WTC11 (cell line): ENCODE data around the gene ELMO1. TPM values are rescaled to one million over a fixed set of nuclear protein-coding genes. Genes with fewer than 3 reads are reported as not detected.

ENCODE experiments used
- ATAC-seq: fragments of 200-7000 bp; cut with Tn5 transposase; 2 replicates; pipeline ENCODE4 v1.10.0; 2021; ENCODE audit warnings: mild to moderate bottlenecking, moderate library complexity
- CTCF ChIA-PET: fragments of 300-600 bp; sonication (Branson Sonifier 250); formaldehyde crosslinking; loops from one replicate; lab custom pipeline; 2021; ENCODE audit warnings: antibody characterized with exemption; lab: Charles Lee
- POLR2A ChIA-PET: fragments of 350-600 bp; sonication (Branson Sonifier 250); formaldehyde crosslinking; loops from one replicate; lab custom pipeline; 2021; ENCODE audit warnings: antibody characterized with exemption; lab: Charles Lee
- DNase-seq: peaks from one replicate; pipeline ENCODE4 v3.0.0; 2021; ENCODE audit warnings: low spot score
- H3K27ac Mint-ChIP-seq: 2 replicates; pipeline ENCODE4 v1.8.0; 2021; ENCODE audit warnings: mixed read lengths
- H3K27me3 Mint-ChIP-seq: 2 replicates; pipeline ENCODE4 v1.8.0; 2021; ENCODE audit warnings: low read depth, mild to moderate bottlenecking, moderate library complexity, mixed read lengths
- H3K36me3 Mint-ChIP-seq: 2 replicates; pipeline ENCODE4 v1.8.0; 2021; ENCODE audit warnings: mixed read lengths
- H3K4me1 Mint-ChIP-seq: 2 replicates; pipeline ENCODE4 v1.8.0; 2022; ENCODE audit warnings: mixed read lengths
- H3K4me3 Mint-ChIP-seq: 2 replicates; pipeline ENCODE4 v1.8.0; 2021; ENCODE audit warnings: mild to moderate bottlenecking, moderate library complexity, mixed read lengths
- H3K9me3 Mint-ChIP-seq: 2 replicates; pipeline ENCODE4 v1.8.0; 2021; ENCODE audit warnings: mixed read lengths
- AFF4 ChIP-seq: sonication (generic); formaldehyde crosslinking; IDR thresholded peaks from 2 replicates; pipeline ENCODE4 v1.8.1; 2023; ENCODE audit warnings: mild to moderate bottlenecking, missing genetic modification reagents, borderline replicate concordance
- ARID4B ChIP-seq: sonication (generic); formaldehyde crosslinking; IDR thresholded peaks from 2 replicates; pipeline ENCODE4 v1.8.0; 2023; ENCODE audit warnings: missing genetic modification reagents, mild to moderate bottlenecking, borderline replicate concordance
- ELF4 ChIP-seq: sonication (generic); formaldehyde crosslinking; IDR thresholded peaks from 2 replicates; pipeline ENCODE4 v1.8.1; 2022; ENCODE audit warnings: low read depth, mild to moderate bottlenecking, moderate library complexity, missing genetic modification reagents
- FOXK1 ChIP-seq: sonication (generic); formaldehyde crosslinking; IDR thresholded peaks from 2 replicates; pipeline ENCODE4 v1.8.0; 2022; ENCODE audit warnings: mild to moderate bottlenecking, moderate library complexity, missing genetic modification reagents
- FOXP4 ChIP-seq: sonication (generic); formaldehyde crosslinking; IDR thresholded peaks from 2 replicates; pipeline ENCODE4 v1.8.0; 2022; ENCODE audit warnings: mild to moderate bottlenecking, missing genetic modification reagents
- MXD4 ChIP-seq: fragments of 250-450 bp; sonication (Bioruptor Pico); IDR thresholded peaks from 2 replicates; pipeline ENCODE4 v1.8.0; 2021; ENCODE audit warnings: mild to moderate bottlenecking, moderate library complexity, borderline replicate concordance
- NR2C2 ChIP-seq: sonication (generic); formaldehyde crosslinking; IDR thresholded peaks from 2 replicates; pipeline ENCODE4 v1.8.0; 2022; ENCODE audit warnings: mild to moderate bottlenecking, missing genetic modification reagents
- OVOL2 ChIP-seq: fragments of 250-450 bp; sonication (Bioruptor Pico); IDR thresholded peaks from 2 replicates; pipeline ENCODE4 v1.9.0; 2021; ENCODE audit warnings: mild to moderate bottlenecking, borderline replicate concordance
- PRRX2 ChIP-seq: fragments of 250-450 bp; sonication (Bioruptor Pico); IDR thresholded peaks from 2 replicates; pipeline ENCODE4 v1.8.0; 2021; ENCODE audit warnings: mild to moderate bottlenecking
- SOX15 ChIP-seq: fragments of 250-450 bp; sonication (Bioruptor Pico); IDR thresholded peaks from 2 replicates; pipeline ENCODE4 v1.9.0; 2021; ENCODE audit warnings: mild to moderate bottlenecking
- ZNF121 ChIP-seq: sonication (generic); formaldehyde crosslinking; IDR thresholded peaks from 2 replicates; pipeline ENCODE4 v1.8.0; 2023; ENCODE audit warnings: missing genetic modification reagents
- ZNF423 ChIP-seq: fragments of 250-450 bp; sonication (Bioruptor Pico); IDR thresholded peaks from 2 replicates; pipeline ENCODE4 v2.1.2; 2022; ENCODE audit warnings: mild to moderate bottlenecking, moderate library complexity
- ZNF512 ChIP-seq: sonication (generic); formaldehyde crosslinking; IDR thresholded peaks from 2 replicates; pipeline ENCODE4 v1.8.1; 2022; ENCODE audit warnings: missing genetic modification reagents, borderline replicate concordance
- ZSCAN18 ChIP-seq: fragments of 250-450 bp; sonication (Bioruptor Pico); IDR thresholded peaks from 2 replicates; pipeline ENCODE4 v2.1.2; 2022; ENCODE audit warnings: mild to moderate bottlenecking, moderate library complexity
- total RNA-seq: library from RNA; stranded (reverse); gene quantifications from 3 replicates; pipeline ENCODE4 v1.2.3, GENCODE V29; 2021

Gene ELMO1
- total RNA-seq, 1 experiment from 2014 or later = 19.4 TPM

- DNase-seq (no peak), ATAC-seq (no peak)
- no peak overlapping the region for H3K27ac Mint-ChIP-seq
- no peak overlapping the region for H3K4me3 Mint-ChIP-seq
- no peaks in the 10 kb centered on the region for H3K27me3 Mint-ChIP-seq
- H3K36me3 Mint-ChIP-seq = no peaks in the 10 kb centered on the region
- CTCF ChIA-PET = no interaction called here
- POLR2A ChIA-PET = no interaction called here
- TF ChIP-seq SOX15 (no peak), OVOL2 (no peak), PRRX2 (CRISPR knock-in tag) (no peak), MXD4 (CRISPR knock-in tag) (no peak), AFF4 (CRISPR knock-in tag) (no peak), ZSCAN18 (CRISPR knock-in tag) (no peak), FOXK1 (CRISPR knock-in tag) (no peak), ZNF121 (CRISPR knock-in tag) (no peak), ZNF512 (CRISPR knock-in tag) (no peak), FOXP4 (CRISPR knock-in tag) (no peak), ZNF423 (CRISPR knock-in tag) (no peak), NR2C2 (CRISPR knock-in tag) (no peak), ARID4B (no peak), ELF4 (no peak)
- no peaks in the 10 kb centered on the region for H3K9me3 Mint-ChIP-seq
- H3K4me1 Mint-ChIP-seq = no peaks in the 10 kb centered on the region
Observed at GRCh38 chr7:36898186-36898585, 550.5 kb downstream of the ELMO1 start.
